ENCODE data around the gene ZNF800. TPM values are rescaled to one million over a fixed set of nuclear protein-coding genes. Genes with fewer than 3 reads are reported as not detected.
"Not testable (repeated sequence)": the region's sequence is repeated elsewhere in the genome, so short reads cannot be mapped to it uniquely, and the experiment has no call there.

ZNF800 gene, protein sequence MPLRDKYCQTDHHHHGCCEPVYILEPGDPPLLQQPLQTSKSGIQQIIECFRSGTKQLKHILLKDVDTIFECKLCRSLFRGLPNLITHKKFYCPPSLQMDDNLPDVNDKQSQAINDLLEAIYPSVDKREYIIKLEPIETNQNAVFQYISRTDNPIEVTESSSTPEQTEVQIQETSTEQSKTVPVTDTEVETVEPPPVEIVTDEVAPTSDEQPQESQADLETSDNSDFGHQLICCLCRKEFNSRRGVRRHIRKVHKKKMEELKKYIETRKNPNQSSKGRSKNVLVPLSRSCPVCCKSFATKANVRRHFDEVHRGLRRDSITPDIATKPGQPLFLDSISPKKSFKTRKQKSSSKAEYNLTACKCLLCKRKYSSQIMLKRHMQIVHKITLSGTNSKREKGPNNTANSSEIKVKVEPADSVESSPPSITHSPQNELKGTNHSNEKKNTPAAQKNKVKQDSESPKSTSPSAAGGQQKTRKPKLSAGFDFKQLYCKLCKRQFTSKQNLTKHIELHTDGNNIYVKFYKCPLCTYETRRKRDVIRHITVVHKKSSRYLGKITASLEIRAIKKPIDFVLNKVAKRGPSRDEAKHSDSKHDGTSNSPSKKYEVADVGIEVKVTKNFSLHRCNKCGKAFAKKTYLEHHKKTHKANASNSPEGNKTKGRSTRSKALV
- 41.1 and 47.1 TPM in 2 replicates for total RNA-seq

GRCh38 chr7:127392566-127393367, at the start of gene ZNF800:
TSS of gene ZNF800 (minus strand) at chr7:127392708. CDS start at chr7:127391557, 1,151 bp downstream.
- intact Hi-C loops (cut with micrococcal nuclease): loop anchor here (1.0 to 10.0 kb wide), 9 partner anchors 12 to 1832 kb away; partner anchors contain the start of genes AHCYL2, ARF5, HILPDA and RBM28

GRCh38 chr7:127440206-127440605, 47.7 kb upstream of the ZNF800 start:
- intact Hi-C loops (cut with micrococcal nuclease): no loop called here

DNA sequence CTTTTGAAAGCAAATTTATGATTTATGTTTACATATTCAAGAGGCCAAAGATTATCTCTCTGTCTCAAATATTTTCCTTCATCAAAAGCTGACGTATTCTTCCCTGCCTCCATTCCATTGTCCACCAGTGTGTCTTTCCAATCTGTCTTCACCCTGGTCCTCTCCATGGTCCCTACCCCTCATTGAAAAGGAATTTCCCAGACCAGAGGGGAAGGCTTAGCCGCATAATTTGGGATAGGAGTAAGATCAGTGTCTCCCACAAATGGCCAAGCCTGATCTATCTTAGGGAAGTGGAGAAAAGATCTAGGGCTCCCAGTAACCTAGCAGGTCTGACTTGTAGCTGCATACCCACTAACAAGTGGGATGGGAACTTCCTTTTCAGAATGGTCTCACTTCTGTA, 46.3 kb upstream of the ZNF800 start:
- intact Hi-C loops (cut with micrococcal nuclease): no loop called here

DNA sequence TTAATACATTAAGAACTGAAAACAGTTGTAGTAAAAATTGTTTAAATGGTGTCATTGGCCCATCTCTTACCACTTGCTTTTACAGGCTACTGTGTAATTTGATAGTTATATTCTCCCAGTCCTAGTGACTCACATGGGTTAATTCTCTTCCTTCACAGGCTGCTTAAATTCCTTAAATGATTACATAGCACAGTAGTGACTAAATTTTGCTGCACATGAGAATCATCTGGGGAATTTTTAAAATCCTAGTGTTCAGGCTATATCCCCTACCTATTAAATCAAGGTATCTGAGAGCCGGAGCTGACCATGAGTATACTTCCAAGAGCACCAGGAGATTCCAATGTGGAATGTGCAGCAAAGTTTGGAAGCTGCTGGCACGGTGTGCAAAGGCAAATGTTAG, 45.3 kb upstream of the ZNF800 start:
- intact Hi-C loops (cut with micrococcal nuclease): no loop called here

DNA sequence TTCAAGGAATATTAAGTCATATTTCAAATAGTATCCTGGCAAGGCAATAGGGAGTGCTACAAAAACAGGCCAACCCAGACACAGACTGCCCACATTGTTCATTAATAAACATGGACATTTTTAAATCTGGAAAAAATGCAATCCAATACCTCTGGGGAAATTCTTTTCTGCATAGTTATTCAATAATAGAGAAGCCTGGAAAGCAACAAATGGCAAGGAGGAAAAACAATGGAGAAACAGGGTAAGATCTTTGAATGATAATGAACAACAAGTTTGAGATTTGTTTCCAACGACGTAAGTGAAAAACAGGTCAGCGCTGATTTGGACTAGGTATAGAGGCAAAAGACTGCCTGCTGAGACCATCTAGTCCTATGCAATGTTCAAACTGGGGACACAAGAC, 44.7 kb upstream of the ZNF800 start:
- intact Hi-C loops (cut with micrococcal nuclease): no loop called here

GRCh38 chr7:127429281-127429680, 36.8 kb upstream of the ZNF800 start:
- intact Hi-C loops (cut with micrococcal nuclease): not testable (repeated sequence)

DNA sequence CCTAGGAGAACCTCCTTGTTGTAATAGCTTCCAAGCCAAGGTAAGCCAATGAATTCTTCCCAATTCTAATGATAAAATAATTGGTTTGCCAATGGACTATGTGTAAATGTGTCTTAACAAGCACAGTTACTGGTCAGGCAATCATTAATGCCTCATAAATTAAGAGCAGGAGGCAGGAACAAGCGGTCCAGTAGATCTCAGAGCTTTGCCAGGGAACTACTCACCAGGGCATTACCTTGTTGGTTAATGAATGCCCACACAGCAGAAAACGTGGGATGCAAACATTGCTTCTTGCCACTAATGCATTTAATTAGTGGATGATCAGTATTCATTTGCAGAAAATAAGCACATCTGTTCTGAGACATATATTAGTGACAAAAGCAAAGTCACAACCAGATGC, 26.7 kb upstream of the ZNF800 start:
- intact Hi-C loops (cut with micrococcal nuclease): loop anchor here (10.0 kb wide), 1 partner anchor 1036 kb away; the partner anchor contains the start of gene HILPDA

DNA sequence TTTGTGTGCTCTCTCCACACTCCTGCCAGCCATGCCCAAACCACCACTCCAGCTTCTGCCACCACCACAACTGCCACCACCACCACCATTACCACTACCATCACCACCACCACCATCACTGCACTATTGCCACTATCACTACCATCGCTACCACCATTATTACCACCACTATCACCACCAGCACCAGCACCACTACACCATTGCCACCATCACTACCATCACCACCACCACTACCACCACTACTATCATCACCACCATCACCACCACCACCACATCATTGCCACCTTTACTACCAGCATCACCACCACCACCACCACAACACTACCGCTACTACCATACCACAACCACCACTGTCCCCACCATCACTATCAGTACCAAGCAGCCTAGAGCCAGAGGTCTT, 26.0 kb upstream of the ZNF800 start:
- intact Hi-C loops (cut with micrococcal nuclease): loop anchor here (10.0 kb wide), 1 partner anchor 1036 kb away; the partner anchor contains the start of gene HILPDA

DNA sequence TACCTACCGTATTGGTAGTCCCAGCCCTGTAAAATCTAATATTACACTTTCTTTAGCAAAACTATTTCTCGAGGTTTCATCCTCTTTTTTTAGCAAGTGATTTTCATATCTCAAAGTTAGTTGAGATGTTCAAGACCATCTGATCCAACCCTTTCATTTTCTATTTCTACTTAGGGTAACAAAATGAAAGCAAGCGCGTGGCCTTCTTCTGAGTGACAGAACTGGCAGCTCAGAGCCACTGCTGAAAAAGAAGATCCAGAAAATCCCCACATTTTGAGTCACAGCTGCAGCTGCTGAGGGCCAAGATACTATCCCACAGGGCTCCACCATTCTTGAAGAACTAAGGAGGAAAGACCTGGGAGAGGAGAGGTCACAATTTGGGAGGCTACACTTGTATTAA, 24.8 kb upstream of the ZNF800 start:
- intact Hi-C loops (cut with micrococcal nuclease): loop anchor here (10.0 kb wide), 1 partner anchor 1037 kb away; the partner anchor contains the start of gene HILPDA

- intact Hi-C loops (cut with micrococcal nuclease): loop anchor here (2.0 to 10.0 kb wide), 3 partner anchors 66 to 1040 kb away; partner anchors contain the start of gene HILPDA
Observed at GRCh38 chr7:127415060-127415742, 22.7 kb upstream of the ZNF800 start.

DNA sequence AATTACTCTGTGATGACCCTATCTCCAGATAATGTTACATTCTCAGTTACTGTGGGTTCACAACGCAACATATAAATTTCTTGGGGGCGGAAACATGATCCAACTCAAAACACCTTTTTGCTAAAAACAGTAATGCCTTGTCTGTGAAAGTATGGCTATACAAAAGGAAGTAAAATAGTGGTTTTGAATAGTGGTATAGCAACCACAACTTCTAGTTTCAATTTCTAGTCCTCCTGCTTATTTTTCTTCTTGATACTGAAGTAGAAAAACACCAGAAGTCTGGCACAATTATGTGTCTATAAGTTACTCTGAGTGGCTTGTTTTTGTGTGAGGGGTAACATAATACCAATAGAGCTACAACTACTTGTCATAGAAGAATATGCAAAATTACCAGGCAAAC, 21.5 kb upstream of the ZNF800 start:
- intact Hi-C loops (cut with micrococcal nuclease): loop anchor here (1.0 to 10.0 kb wide), 6 partner anchors 10 to 1041 kb away; partner anchors contain the start of gene HILPDA

- intact Hi-C loops (cut with micrococcal nuclease): loop anchor here (10.0 kb wide), 1 partner anchor 1041 kb away; the partner anchor contains the start of gene HILPDA
Observed at GRCh38 chr7:127413326-127413725, 20.8 kb upstream of the ZNF800 start.

DNA sequence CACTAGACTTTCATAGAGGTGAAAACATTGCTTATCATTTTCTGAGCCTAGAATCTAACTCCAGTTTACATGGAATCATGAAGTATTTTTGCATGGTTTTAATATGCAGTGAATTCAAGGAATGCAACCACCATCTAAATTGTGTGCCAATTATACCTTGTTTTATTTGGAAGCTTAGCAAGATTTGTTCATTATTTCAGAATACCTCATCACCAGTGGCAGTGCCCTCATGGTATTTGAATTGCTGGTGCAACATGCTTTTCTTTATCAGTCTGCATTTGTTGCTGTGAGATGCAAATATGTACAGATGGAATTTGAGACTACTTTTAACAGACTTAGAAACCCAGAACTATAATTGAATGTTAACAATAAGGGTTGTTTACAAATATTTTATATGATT, 18.7 kb upstream of the ZNF800 start:
- intact Hi-C loops (cut with micrococcal nuclease): loop anchor here (10.0 kb wide), 1 partner anchor 1044 kb away; the partner anchor contains the start of gene HILPDA

DNA sequence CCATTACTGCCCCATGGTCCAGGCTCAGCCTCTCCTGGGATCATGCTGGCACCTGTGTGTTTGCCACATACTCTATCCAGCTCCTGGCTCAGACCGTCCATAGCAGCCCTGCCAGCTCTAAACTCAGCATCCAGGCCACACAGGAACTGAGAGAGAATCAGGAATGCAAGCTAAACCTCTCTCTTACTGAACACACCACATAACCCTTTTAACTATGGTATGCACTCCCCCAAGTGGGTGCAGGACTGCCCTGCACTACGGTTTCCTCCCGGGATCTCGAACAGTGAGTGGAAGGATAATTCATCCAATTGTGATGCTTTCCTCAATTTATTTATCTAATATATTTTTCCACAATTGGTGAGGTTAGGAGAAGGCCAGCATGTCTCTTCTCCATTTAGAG, 17.1 kb upstream of the ZNF800 start:
- intact Hi-C loops (cut with micrococcal nuclease): loop anchor here (10.0 kb wide), 1 partner anchor 1045 kb away; the partner anchor contains the start of gene HILPDA

DNA sequence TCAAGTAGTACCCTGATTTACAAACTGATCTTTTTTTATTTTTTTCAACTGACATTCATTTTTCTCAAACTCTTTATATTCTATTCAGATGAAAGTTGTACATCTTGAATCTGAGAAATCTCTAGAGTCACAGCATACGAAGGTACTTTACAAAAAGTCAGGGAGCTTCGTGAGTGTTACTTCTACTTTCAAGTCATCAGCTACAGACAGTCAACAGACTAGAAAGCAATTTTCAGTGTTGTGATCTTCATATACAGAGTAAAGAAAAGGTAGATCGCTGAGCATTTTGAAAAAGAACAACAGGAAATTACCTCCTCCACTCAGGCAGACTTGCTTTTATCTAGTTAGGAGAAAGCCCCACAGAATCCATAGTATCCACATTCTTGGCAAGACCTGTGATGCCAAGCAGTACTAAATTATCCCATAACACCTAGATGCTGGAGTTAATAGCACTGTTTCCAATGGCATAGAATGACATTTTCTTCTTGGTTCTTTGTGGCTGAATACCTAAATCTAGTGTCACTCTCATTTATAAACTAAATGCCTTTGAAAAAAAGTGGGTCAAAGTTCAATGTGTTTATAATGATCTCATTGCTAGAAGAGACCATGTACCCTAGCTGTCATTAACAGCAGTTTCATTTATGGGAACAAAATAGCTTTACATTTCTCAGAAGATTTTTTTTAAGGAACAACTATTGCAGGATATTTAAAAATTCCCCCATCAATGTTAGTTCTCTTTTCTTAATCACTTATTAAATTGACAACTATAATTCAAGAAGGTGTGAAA, 12.0 kb upstream of the ZNF800 start:
- intact Hi-C loops (cut with micrococcal nuclease): loop anchor here (1.0 kb wide), 2 partner anchors 10 to 11 kb away; no protein-coding TSS in a partner anchor

- intact Hi-C loops (cut with micrococcal nuclease): loop anchor here (10.0 kb wide), 1 partner anchor 1829 kb away; the partner anchor contains the start of gene AHCYL2
Observed at GRCh38 chr7:127396184-127396583, 3.7 kb upstream of the ZNF800 start.

GRCh38 chr7:127395104-127395503, 2.6 kb upstream of the ZNF800 start:
- intact Hi-C loops (cut with micrococcal nuclease): loop anchor here (10.0 kb wide), 1 partner anchor 1830 kb away; the partner anchor contains the start of gene AHCYL2

DNA sequence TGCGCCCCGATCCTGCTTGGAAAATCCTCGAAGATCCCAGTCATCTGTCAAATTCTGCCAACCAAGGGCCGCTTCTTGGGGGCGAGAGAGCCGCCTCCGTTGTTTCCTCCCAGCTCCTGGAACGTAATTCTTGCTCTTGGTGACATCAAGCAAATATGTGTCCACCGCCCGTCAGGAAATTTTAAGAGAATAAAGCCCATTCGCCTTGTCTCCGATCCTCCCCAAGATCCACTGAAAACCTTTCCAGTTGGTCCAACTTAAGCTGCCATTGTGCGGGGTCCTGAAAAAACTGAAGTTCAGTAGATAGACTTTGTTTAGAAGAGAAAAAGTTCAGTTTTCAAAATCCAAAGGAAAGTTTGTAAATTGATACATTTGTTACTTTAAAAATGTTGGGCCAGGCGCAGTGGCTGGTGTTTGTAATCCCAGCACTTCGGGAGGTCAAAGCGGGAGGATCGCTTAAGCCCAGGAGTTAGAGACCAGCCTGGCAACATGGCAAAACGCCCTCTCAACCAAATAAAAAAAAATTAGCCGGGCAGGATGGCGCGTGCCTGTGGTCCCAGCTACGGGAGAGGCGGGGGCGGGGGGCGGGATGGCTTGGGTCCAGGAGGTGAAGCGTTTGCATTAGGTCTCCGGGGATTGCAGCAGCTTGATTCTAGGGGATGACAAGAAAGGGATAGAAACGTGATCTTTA, 1.0 kb upstream of the ZNF800 start:
- intact Hi-C loops (cut with micrococcal nuclease): loop anchor here (1.0 to 10.0 kb wide), 6 partner anchors 11 to 1831 kb away; partner anchors contain the start of genes AHCYL2 and HILPDA

DNA sequence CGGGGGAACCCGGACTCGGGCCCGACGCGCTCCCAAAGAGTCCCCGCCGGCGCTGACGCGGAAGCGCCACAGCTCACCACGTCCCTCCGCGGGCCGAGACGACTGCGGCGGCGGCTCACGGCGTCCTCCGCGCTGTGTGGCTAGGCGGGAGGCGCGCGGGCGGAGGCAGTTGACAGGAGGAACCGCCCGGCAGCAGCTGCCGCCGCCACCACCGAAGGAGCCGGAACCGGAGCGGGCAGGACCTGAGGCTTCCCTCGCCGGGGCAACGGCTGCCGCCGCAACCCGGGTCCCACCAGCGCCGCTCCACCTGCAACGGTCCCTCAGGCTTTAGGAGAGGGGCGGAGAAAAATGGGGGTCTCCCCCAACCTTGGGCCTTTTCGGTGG, 334 bp downstream of the ZNF800 start:
- intact Hi-C loops (cut with micrococcal nuclease): loop anchor here (1.0 to 10.0 kb wide), 6 partner anchors 196 to 1833 kb away; partner anchors contain the start of genes AHCYL2, ARF5, HILPDA and RBM28

Measured in T-helper 1 cell treated with Interleukin-12 subunit alpha and Interleukin-12 subunit beta and Interleukin-4 antibody, amounts not matched to agents 30 ng/mL and 1 ng/mL, for 36 hours (primary cell).